H1 (cell line): Measurements from ENCODE around the gene ARRB1. TPM values are rescaled to one million over a fixed set of nuclear protein-coding genes. Genes with fewer than 3 reads are reported as not detected.

Experiments
- CTCF ChIA-PET: fragments of 300-600 bp; sonication (Branson Sonifier 250); formaldehyde crosslinking; loops from one replicate; lab custom pipeline; 2021; ENCODE audit not compliant: partially characterized antibody; lab: Charles Lee
- POLR2A ChIA-PET: fragments of 300-600 bp; sonication (Branson Sonifier 250); formaldehyde crosslinking; loops from one replicate; lab custom pipeline; 2021; ENCODE audit warnings: inconsistent platforms; ENCODE audit not compliant: partially characterized antibody; lab: Charles Lee
- DNase-seq, 2 experiments: peaks; one replicate each; pipeline versions ENCODE4 v3.0.0 to v3.0.0-alpha.2; 2010 to 2022; ENCODE audit warnings: low spot score in 2 of 2, low read depth in 1 of 2, mixed read lengths in 1 of 2
- FAIRE-seq: peaks from 2 replicates; lab custom pipeline; 2011; peaks lifted over from hg19 to GRCh38; lab: Jason Lieb, UNC
- H2AFZ ChIP-seq: 2 replicates; pipeline ENCODE4 v1.8.1; 2012; ENCODE audit warnings: low read length, inconsistent platforms
- H2AK5ac ChIP-seq: 2 replicates; pipeline ENCODE4 v1.6.1; 2013; ENCODE audit warnings: low read depth, low read length
- H2BK120ac ChIP-seq: replicated peaks from 2 replicates; pipeline ENCODE3; 2013; ENCODE audit warnings: low read depth, low read length, inconsistent platforms
- H2BK12ac ChIP-seq: 2 replicates; pipeline ENCODE4 v1.6.1; 2013; ENCODE audit warnings: low read depth, low read length
- H2BK15ac ChIP-seq: 2 replicates; pipeline ENCODE4 v1.6.1; 2013; ENCODE audit warnings: low read length
- H2BK20ac ChIP-seq: 2 replicates; pipeline ENCODE4 v1.6.1; 2013; ENCODE audit warnings: low read length
- H2BK5ac ChIP-seq: 2 replicates; pipeline ENCODE4 v1.6.1; 2013; ENCODE audit warnings: low read depth, low read length
- H3K14ac ChIP-seq: 2 replicates; pipeline ENCODE4 v1.6.1; 2013; ENCODE audit warnings: inconsistent platforms; ENCODE audit not compliant: insufficient read length
- H3K18ac ChIP-seq: 2 replicates; pipeline ENCODE4 v1.6.1; 2013; ENCODE audit warnings: low read length; ENCODE audit errors: extremely low read depth
- H3K23ac ChIP-seq: 2 replicates; pipeline ENCODE4 v1.6.1; 2013; ENCODE audit warnings: inconsistent platforms; ENCODE audit not compliant: insufficient read length
- H3K23me2 ChIP-seq: 2 replicates; pipeline ENCODE4 v1.6.1; 2013; ENCODE audit warnings: low read depth, low read length
- H3K27ac ChIP-seq: 2 replicates; pipeline ENCODE4 v1.6.1; 2011; ENCODE audit warnings: low read depth, low read length, inconsistent platforms
- H3K27me3 ChIP-seq, 4 experiments: replicated peaks in 1 of 4; 1 replicate in 1 of 4; 2 replicates in 3 of 4; pipeline versions ENCODE4 v1.6.1 to v1.8.1; 2011 to 2013; ENCODE audit warnings: low read length in 3 of 4, mild to moderate bottlenecking in 3 of 4, inconsistent platforms in 2 of 4, mixed read lengths in 2 of 4, moderate library complexity in 1 of 4; ENCODE audit not compliant: control insufficient read depth in 3 of 4, insufficient read depth in 3 of 4; ENCODE audit errors: extremely low read depth in 1 of 4
- H3K36me3 ChIP-seq, 4 experiments: 2 replicates each; pipeline versions ENCODE4 v1.6.1 to v1.8.1; 2011 to 2013; ENCODE audit warnings: mild to moderate bottlenecking in 4 of 4, low read length in 3 of 4, moderate library complexity in 2 of 4, control low read depth in 1 of 4, inconsistent platforms in 1 of 4; ENCODE audit not compliant: insufficient read depth in 4 of 4, control insufficient read depth in 2 of 4
- H3K4ac ChIP-seq: replicated peaks from 2 replicates; pipeline ENCODE3; 2013; ENCODE audit warnings: low read length, low read depth, mixed read lengths, inconsistent platforms; ENCODE audit not compliant: insufficient read length
- H3K4me1 ChIP-seq, 4 experiments: replicated peaks in 1 of 4; 1 replicate in 1 of 4; 2 replicates in 3 of 4; pipeline versions ENCODE4 v1.6.1 to v1.8.1; 2011 to 2013; ENCODE audit warnings: low read length in 3 of 4, inconsistent platforms in 2 of 4, mixed read lengths in 1 of 4; ENCODE audit not compliant: insufficient read depth in 4 of 4, control insufficient read depth in 3 of 4
- H3K4me2 ChIP-seq, 2 experiments: 2 replicates each; pipeline versions ENCODE4 v1.6.1 to v1.8.1; 2011 to 2013; ENCODE audit warnings: low read depth in 2 of 2, low read length in 2 of 2, control low read depth in 1 of 2, inconsistent platforms in 1 of 2, mild to moderate bottlenecking in 1 of 2; ENCODE audit not compliant: insufficient read depth in 1 of 2
- H3K4me3 ChIP-seq, 4 experiments: fragments of 200-600, 300-600 bp in 1 of 4; sonication (generic), shearing (Covaris generic), sonication (Bioruptor Twin) in 1 of 4; 2 replicates each; pipeline versions ENCODE4 v1.5.1 to v1.8.1; 2011 to 2016; ENCODE audit warnings: low read length in 4 of 4, low read depth in 3 of 4, control low read depth in 2 of 4, inconsistent platforms in 2 of 4, mild to moderate bottlenecking in 2 of 4, mixed read lengths in 1 of 4, moderate library complexity in 1 of 4; ENCODE audit not compliant: insufficient read depth in 2 of 4; ENCODE audit errors: extremely low read depth in 1 of 4
- H3K56ac ChIP-seq: replicated peaks from 2 replicates; pipeline ENCODE3; 2013; ENCODE audit warnings: low read depth, mild to moderate bottlenecking, mixed read lengths, low read length, inconsistent platforms; ENCODE audit not compliant: insufficient read length
- H3K79me1 ChIP-seq: 2 replicates; pipeline ENCODE4 v1.6.1; 2013; ENCODE audit warnings: low read depth, low read length, control low read depth
- H3K79me2 ChIP-seq, 2 experiments: 2 replicates each; pipeline versions ENCODE4 v1.6.1 to v1.8.1; 2012 to 2013; ENCODE audit warnings: low read length in 2 of 2, mild to moderate bottlenecking in 2 of 2, inconsistent platforms in 1 of 2; ENCODE audit not compliant: insufficient read depth in 2 of 2, control insufficient read depth in 1 of 2
- H3K9ac ChIP-seq, 4 experiments: replicated peaks in 1 of 4; 1 replicate in 1 of 4; 2 replicates in 3 of 4; pipeline versions ENCODE4 v1.6.1 to v1.8.1; 2011 to 2013; ENCODE audit warnings: low read depth in 3 of 4, low read length in 3 of 4, control low read depth in 2 of 4, mild to moderate bottlenecking in 2 of 4, moderate library complexity in 2 of 4, inconsistent platforms in 1 of 4; ENCODE audit errors: extremely low read depth in 1 of 4
- H3K9me3 ChIP-seq, 2 experiments: 2 replicates each; pipeline versions ENCODE4 v1.6.1 to v1.8.1; 2012 to 2013; ENCODE audit warnings: mild to moderate bottlenecking in 2 of 2, moderate library complexity in 2 of 2, control low read depth in 1 of 2, inconsistent platforms in 1 of 2, low read depth in 1 of 2, low read length in 1 of 2, mixed read lengths in 1 of 2; ENCODE audit not compliant: insufficient read depth in 2 of 2
- H4K20me1 ChIP-seq, 2 experiments: replicated peaks in 1 of 2; 2 replicates each; pipeline versions ENCODE3 to v1.8.1; 2011 to 2013; ENCODE audit warnings: inconsistent platforms in 2 of 2, low read length in 2 of 2, mild to moderate bottlenecking in 1 of 2; ENCODE audit not compliant: insufficient read depth in 2 of 2, control insufficient read depth in 1 of 2
- H4K5ac ChIP-seq: 2 replicates; pipeline ENCODE4 v1.6.1; 2013; ENCODE audit warnings: low read length, low read depth, mixed read lengths, inconsistent platforms; ENCODE audit not compliant: insufficient read length
- H4K8ac ChIP-seq: 2 replicates; pipeline ENCODE4 v1.8.0; 2013; ENCODE audit warnings: mild to moderate bottlenecking, moderate library complexity, low read length, inconsistent platforms; ENCODE audit not compliant: insufficient read depth; ENCODE audit errors: extremely low read depth
- H4K91ac ChIP-seq: replicated peaks from 2 replicates; pipeline ENCODE3; 2013; ENCODE audit warnings: low read length, mixed read lengths, inconsistent platforms; ENCODE audit not compliant: insufficient read length
- BACH1 ChIP-seq: IDR thresholded peaks from 2 replicates; pipeline ENCODE4 v1.6.1; 2012; ENCODE audit warnings: low read length, improper control_type of control experiment
- BRCA1 ChIP-seq: IDR thresholded peaks from 2 replicates; pipeline ENCODE4 v1.6.1; 2012; ENCODE audit warnings: low read depth, low read length, improper control_type of control experiment
- CREB1 ChIP-seq: IDR thresholded peaks from 2 replicates; pipeline ENCODE4 v1.6.1; 2012; ENCODE audit warnings: inconsistent platforms
- MAFK ChIP-seq: IDR thresholded peaks from 2 replicates; pipeline ENCODE4 v1.6.1; 2012; ENCODE audit warnings: low read depth, mild to moderate bottlenecking, improper control_type of control experiment, low read length
- NRF1 ChIP-seq: IDR thresholded peaks from 2 replicates; pipeline ENCODE4 v1.6.1; 2011; ENCODE audit warnings: mild to moderate bottlenecking, low read depth, low read length, improper control_type of control experiment
- POU5F1 ChIP-seq: IDR thresholded peaks from 2 replicates; pipeline ENCODE4 v1.6.1; 2011; ENCODE audit warnings: low read depth, mild to moderate bottlenecking, low read length, moderate library complexity
- RNF2 ChIP-seq: fragments of 200-900, 300-1000 bp; sonication (generic); IDR thresholded peaks from 2 replicates; pipeline ENCODE4 v1.7.1; 2016; ENCODE audit warnings: borderline replicate concordance, low read depth, mild to moderate bottlenecking, antibody characterized with exemption, low read length; ENCODE audit not compliant: poor library complexity, severe bottlenecking; ENCODE audit errors: missing control alignments
- RXRA ChIP-seq: IDR thresholded peaks from 2 replicates; pipeline ENCODE4 v1.6.1; 2011; ENCODE audit warnings: low read depth, mild to moderate bottlenecking, low read length, moderate library complexity; ENCODE audit not compliant: insufficient read depth
- SAP30 ChIP-seq: fragments of 300-600 bp; sonication (generic); IDR thresholded peaks from 2 replicates; pipeline ENCODE4 v1.7.1; 2012; ENCODE audit warnings: low read length, moderate library complexity, mild to moderate bottlenecking, inconsistent platforms; ENCODE audit not compliant: insufficient read depth, insufficient replicate concordance
- SIX5 ChIP-seq: IDR thresholded peaks from 2 replicates; pipeline ENCODE4 v1.6.1; 2011; ENCODE audit warnings: mild to moderate bottlenecking, low read depth, low read length
- SP4 ChIP-seq: IDR thresholded peaks from 2 replicates; pipeline ENCODE4 v1.6.1; 2012; ENCODE audit warnings: low read length, inconsistent platforms
- SUZ12 ChIP-seq: fragments of 200-600 bp; sonication (generic); IDR thresholded peaks from 2 replicates; pipeline ENCODE4 v1.6.1; 2012; ENCODE audit warnings: mild to moderate bottlenecking, inconsistent platforms, low read length, moderate library complexity, mixed read lengths
- TBP ChIP-seq: IDR thresholded peaks from 2 replicates; pipeline ENCODE4 v1.6.1; 2011; ENCODE audit warnings: low read depth, low read length, improper control_type of control experiment
- YY1 ChIP-seq: IDR thresholded peaks from 2 replicates; pipeline ENCODE4 v1.6.1; 2011; ENCODE audit warnings: low read depth, mild to moderate bottlenecking, low read length
- WGBS, 2 experiments: shearing (Covaris generic) in 1 of 2; methylation state at CpG; one replicate each; pipeline versions ENCODE4 v1.1.6 to v1.1.7; 2013 to 2015; ENCODE audit warnings: low lambda C conversion rate in 2 of 2, mixed read lengths in 2 of 2, inconsistent platforms in 1 of 2, low coverage in 1 of 2, missing lambda C conversion rate in 1 of 2; ENCODE audit not compliant: insufficient replicate concordance in 2 of 2, insufficient coverage in 1 of 2, insufficient read length in 1 of 2; ENCODE audit errors: extremely low coverage in 1 of 2, missing lambda C conversion rate in 1 of 2; 5-methylcytosine and 5-hydroxymethylcytosine counted together
- polyA plus RNA-seq, 7 experiments: library from polyadenylated mRNA; depleted of rRNA in 3 of 7; stranded (reverse) in 5 of 7; unstranded in 2 of 7; fragments of >200 nt in 5 of 7; fragments of 200-250 nt in 2 of 7; gene quantifications; 1 replicate in 5 of 7; 2 replicates in 1 of 7; 4 replicates in 1 of 7; pipeline versions ENCODE4 v1.2.1 to v1.2.3, GENCODE V29; 2011 to 2013; ENCODE audit warnings: missing spikeins in 2 of 7, mixed read lengths in 2 of 7
- total RNA-seq: library from RNA; stranded (reverse); fragmentation: NEBNext Ultra II Directional; extraction: Animal tissue kit (Norgen Biotek cat#: 25700); gene quantifications from 2 replicates; pipeline ENCODE4 v1.2.1, GENCODE V29; 2021

The ARRB1 gene
- total and polyA plus RNA-seq, 2 of the 8 experiments (the other 6 are each of a cell fraction or from before 2014, with no cell fraction given): 9.4 to 31.8 TPM

DNA sequence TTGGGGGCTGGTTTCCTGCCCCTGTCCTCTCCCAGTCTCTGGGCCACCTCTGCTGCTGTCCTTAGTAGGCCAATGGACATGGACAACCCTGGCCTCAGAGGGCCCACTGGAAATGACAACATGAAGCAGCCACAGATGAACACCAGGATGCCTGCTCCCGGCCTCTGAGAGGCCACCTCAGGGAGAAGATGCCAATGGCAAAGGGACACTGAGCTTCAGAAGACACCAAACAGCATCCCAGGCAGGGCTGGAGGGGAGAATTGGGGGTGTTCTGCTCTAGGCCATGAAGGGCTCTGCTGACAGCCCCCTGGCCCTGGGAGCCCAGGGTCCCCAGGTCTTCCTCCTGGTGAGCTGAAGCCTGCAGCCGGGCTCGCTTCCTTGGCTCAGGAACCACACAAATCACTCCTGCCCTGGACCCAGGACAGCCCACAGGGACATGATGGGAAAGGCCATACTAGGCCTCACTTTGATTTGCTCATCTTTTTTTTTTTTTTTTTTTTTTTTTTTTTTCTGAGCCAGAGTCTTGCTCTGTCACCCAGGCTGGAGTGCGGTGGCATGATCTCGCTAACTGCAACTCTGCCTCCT, 65.6 kb downstream of the ARRB1 start:
- Histone ChIP-seq H3K18ac (no peak overlapping the region), H3K4me3 (no peak overlapping the region), H2BK12ac (no peak overlapping the region), H3K27me3 (no peaks in the 10 kb centered on the region), H3K4me1 (peaks cover 0 to 6% (median 0%) of the 10 kb centered on the region in 4 experiments; a peak in 1 of 7 replicates), H4K91ac (no peak overlapping the region), H3K4me2 (no peak overlapping the region), H4K20me1 (peaks cover 0 to 2% of the 10 kb centered on the region in 2 experiments), H2BK20ac (no peak overlapping the region), H3K9ac (no peak overlapping the region), H3K23ac (no peak overlapping the region), H3K36me3 (0 out of 8 replicates have a peak, but pooled peaks cover 0 to 3% (median 0%) of the 10 kb centered on the region in 4 experiments), H3K4ac (no peak overlapping the region), H3K27ac (no peak overlapping the region), H4K5ac (no peak overlapping the region), H3K79me1 (no peaks in the 10 kb centered on the region), H3K79me2 (no peaks in the 10 kb centered on the region), H4K8ac (no peak overlapping the region)
- FAIRE-seq (no peak), DNase-seq (no peak)
- 87% methylated on average over 5 of the region's 5 CpGs; no CpG with 5 or more reads in 1 of the 2 experiments for whole genome bisulfite sequencing, 2 experiments
- CTCF ChIA-PET: interaction anchor here (1.5 to 18.0 kb wide), 2 partner anchors 14 to 98 kb away, joined by 4 to 327 read pairs; no protein-coding TSS in a partner anchor
- TF ChIP-seq YY1: no peak
- no peak for TF ChIP-seq MAFK
- no peak for TF ChIP-seq RXRA
- TF ChIP-seq CREB1: no peak
- TF ChIP-seq NRF1: no peak
- no peak for TF ChIP-seq BACH1
- TF ChIP-seq BRCA1: no peak
- no peak for TF ChIP-seq RNF2
- TF ChIP-seq POU5F1: no peak
- no peak for TF ChIP-seq SIX5
- TF ChIP-seq TBP: no peak
- TF ChIP-seq SUZ12: no peak
- no peak for TF ChIP-seq SP4
- TF ChIP-seq SAP30: no peak
- TF ChIP-seq, all 59 proteins: peak for 0
- Histone ChIP-seq H2AK5ac (no peak overlapping the region), H2BK120ac (no peak overlapping the region), H2AFZ (no peak overlapping the region), H3K56ac (no peak overlapping the region), H3K9me3 (no peaks in the 10 kb centered on the region), H2BK15ac (no peak overlapping the region), H3K23me2 (no peaks in the 10 kb centered on the region), H3K14ac (no peak overlapping the region), H2BK5ac (no peak overlapping the region)
- POLR2A ChIA-PET: interaction anchor here (0.9 to 1.2 kb wide), 2 partner anchors 8 to 44 kb away, joined by 3 to 4 read pairs; no protein-coding TSS in a partner anchor
